Inferior parietal cortex (tissue), 1 donor: ENCODE data around the gene MAPK8.

Source experiments
- DNase-seq: peaks from one replicate; pipeline ENCODE4 v3.0.0-alpha.2; 2016; ENCODE audit errors: extremely low spot score

Gene MAPK8

DNA sequence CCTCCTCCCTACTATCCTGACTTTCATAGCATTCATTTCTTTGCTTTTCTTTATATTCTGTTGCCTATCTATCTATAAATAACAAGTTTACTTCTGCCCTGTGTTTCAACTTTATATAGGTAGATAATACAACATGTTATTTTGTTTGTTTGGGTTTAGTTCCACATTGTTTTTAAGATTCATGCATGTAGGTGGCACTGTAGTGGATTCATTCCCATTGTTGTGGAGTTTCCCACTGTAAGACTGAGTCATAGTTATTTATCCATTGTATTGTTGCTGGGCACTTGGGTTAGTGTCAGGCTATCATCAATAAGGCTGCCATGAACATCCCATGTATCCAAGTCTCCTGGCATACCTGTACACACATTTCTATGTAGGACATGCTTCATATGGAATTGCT lies 170.7 kb downstream of the MAPK8 start:
- DNase-seq = no peak

DNA sequence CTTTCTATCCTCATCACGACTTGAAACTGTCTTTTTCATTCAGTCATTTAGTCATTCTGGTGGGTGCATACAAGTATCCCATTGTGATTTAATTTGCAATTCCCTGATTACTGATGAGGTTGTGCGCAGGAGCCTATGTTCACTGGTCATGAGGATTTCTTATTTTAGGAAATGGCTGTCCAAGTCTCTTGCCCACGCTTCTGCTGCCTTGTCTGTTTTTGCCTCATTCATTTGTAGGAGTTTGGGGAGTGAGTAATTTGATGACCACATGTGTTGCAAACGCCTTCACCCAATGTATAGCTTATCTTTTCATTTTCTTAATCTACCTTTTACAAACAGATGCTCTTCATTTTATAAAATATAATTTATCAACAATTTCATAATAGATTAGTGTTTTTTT lies 171.1 kb downstream of the MAPK8 start:
- peak; percentile 35 for DNase-seq

DNA sequence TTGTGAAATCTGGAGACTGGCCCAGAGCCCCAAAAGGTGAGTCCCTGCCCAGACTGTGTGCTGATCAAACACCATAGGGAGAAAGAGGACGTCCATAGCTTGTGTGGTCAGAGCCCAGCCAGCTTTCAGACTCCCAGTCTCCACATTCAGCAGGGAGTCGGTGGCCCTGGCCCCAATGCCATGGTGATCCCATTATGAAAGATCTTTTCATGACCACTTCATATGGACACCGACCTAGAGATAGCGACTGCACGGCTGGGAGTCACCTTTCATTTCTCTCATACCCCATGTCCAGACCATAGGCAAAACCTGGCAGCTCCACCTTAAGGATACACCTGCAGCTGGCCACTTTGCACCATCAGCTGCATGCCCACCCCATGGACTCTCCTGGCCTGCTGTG lies 172.0 kb downstream of the MAPK8 start:
- DNase-seq = no peak

DNA sequence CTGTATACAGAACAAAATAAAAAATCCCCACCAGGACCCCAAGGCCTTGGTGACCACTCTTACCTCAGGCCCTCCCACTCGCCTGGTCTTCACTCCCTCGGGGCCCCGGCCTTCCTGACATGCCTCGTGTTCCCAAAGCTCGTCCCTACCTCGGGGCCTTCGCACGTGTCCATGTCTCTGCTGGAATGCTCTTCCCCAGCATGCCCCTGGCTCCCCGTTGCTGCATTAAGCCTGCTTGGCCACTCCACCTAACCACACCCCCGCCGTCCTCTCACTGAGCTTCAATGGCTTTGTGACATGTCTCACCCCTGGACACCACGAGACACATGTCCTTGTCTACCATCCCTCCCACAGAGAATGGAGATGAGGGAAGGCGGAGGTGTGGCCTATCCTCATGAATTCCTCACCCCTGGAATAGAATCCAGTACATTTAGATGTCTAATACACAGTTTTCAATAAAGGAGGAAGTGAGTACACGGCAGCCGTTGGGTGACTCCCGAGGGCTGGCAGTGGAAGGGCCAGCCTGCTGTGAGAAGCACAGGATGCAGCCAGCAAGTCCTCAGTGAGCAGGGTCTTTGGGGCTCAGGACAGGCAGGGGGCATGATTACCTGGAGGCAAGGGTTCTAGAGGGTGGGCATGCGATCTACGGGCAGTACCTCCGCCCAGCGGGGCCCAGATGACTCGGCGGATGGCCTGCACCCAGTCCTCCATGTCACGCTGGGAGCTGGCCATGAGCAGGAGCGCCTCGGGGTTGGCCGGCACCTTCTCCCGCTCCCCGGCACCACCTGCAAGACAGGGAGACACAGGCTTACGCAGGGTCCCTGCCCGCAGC lies 172.7 kb downstream of the MAPK8 start:
- DNase-seq = no peak

DNA sequence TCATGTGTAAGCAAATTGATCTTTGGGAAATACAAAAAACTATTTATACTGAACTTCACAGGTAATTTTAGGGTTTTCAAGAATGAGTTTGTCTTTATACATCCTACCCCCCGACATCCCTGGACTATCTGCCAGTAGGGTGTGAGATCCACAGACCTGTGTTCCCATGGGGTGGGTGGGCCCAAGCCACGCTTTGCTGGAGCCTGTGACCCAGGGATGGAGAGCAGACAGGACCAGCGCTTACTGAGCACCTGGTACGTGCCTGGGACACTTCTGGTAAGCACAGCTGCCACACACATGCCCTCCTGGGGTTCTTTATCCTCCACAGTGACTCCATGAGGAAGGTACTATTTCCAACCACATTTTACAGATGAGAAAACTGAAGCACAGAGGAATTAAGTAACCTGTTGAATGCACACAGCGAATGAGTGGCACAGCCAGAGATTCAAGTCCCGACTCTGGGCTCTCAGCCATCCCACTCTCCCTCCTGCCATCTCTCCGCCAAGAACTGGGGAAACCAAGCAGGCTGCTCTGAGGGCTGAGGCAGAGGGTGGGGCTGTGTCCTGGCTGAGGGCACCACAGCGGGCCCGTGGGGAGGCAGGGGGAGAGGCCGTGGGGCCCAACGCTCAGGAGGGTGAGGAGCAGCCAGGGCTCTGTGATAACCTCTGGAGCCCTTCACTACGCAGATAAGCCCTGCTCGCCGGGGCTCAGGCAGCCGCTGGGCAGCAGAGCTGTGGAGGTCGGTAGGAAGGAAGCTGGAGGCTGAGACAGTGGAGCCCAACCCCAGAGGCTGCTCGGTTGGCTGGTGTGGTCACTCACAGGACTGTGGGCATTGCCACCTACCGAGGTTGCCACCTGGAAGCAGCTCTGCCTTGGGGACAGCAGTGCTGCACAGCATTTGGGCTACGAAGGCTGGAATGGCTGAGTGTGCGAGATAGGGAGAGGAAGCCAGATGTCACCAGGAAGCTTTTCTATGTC lies 174.2 kb downstream of the MAPK8 start:
- no peak for DNase-seq

DNA sequence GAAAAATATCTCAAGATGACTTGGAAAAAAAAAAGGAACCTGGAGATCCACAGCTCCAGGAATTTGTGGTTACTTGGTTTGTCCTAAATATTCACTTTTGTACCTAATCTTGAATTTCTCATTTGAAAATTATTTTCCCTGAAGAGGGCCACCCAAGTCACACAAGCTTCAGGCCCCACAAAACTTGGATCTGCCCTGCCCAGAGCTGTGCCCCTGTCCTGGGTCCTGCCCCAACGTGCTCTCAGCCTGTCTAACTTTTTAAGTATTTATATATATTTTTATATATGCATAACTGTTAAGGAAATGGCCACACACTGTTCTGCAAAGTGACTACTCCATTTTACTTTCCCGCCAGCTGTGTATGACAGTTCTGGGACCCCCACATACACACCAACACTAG lies 174.9 kb downstream of the MAPK8 start:
- no peak for DNase-seq

DNA sequence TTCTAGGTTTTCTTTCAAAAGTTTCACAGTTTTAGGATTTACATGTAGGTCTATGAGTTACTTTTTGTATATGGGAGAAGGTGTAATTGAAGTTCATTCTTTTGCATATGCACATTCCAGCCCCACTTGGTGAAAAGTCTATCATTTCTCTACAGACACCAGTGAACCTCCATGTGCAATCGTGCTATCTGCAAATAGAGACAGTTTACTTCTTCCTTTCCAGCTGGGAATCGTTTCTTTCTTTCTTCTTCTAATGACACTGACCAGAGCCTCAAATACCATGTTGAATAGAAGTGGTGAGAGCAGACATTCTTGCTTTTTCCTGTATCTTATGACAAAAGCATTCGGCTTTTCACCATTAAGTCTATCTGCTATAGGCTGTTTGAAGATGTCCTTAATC lies 175.7 kb downstream of the MAPK8 start:
- no peak for DNase-seq

DNA sequence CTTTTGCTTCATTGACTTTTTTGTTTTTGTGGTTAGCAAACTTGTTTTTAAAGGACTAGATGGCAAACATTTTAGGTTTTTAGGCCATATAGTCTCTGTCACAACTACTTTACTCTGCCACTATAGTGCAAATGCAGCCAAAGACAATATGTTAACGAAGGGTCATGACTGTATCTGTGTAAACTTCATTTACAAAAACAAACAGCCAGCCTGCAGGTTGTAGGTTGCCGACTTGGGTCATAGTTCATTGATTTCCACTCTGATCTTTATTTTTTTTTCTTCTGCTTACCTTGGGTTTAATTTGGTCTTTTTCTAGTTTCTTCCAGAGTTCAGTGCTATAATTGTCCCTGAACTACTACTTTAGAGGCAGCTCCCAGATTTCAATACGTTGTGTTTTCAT lies 178.4 kb downstream of the MAPK8 start:
- no peak for DNase-seq

DNA sequence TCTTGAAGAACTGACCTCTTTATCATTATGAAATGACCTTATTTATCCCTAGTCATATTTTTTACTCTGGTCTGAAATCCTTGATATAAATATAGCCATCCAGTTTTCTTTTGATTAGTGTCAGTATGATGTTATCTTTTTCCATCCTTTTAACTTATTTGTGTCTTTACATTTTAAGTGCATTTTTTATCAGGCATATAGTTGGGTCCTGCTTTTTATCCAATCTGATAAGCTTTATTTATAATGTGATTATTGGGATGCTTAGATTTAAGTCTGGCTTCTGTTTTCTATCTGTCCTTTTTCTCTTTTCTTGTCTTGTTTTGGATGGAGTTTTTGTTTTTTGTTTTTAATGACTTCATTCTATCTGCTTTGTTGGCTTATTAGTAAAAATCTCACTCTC lies 179.2 kb downstream of the MAPK8 start:
- no peak for DNase-seq

DNA sequence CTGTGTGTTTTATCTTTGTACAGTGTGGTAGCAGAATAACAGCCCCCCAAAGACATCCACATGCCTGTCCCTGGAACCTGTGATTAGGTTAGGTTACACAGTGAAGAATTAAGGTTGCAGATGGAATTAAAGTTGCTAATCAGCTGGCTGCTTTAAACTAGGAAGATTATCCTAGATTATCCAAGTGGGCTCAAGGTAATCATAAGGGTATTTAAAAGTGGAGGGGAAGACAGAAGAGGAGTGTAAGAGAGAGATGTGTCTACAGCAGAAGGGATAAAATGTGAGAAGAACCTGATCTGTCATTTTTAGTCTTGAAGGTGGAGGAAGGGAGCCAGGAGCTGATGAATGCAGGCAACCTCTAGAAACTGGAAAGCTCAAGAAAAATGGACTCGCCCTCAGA lies 180.8 kb downstream of the MAPK8 start:
- no peak for DNase-seq
